COLO829 (cell line): ENCODE results near the gene SPC24.

ENCODE experiments used
- DNase-seq: peaks from one replicate; pipeline ENCODE4 v3.0.0; 2012; ENCODE audit warnings: low spot score

SPC24 gene

DNA sequence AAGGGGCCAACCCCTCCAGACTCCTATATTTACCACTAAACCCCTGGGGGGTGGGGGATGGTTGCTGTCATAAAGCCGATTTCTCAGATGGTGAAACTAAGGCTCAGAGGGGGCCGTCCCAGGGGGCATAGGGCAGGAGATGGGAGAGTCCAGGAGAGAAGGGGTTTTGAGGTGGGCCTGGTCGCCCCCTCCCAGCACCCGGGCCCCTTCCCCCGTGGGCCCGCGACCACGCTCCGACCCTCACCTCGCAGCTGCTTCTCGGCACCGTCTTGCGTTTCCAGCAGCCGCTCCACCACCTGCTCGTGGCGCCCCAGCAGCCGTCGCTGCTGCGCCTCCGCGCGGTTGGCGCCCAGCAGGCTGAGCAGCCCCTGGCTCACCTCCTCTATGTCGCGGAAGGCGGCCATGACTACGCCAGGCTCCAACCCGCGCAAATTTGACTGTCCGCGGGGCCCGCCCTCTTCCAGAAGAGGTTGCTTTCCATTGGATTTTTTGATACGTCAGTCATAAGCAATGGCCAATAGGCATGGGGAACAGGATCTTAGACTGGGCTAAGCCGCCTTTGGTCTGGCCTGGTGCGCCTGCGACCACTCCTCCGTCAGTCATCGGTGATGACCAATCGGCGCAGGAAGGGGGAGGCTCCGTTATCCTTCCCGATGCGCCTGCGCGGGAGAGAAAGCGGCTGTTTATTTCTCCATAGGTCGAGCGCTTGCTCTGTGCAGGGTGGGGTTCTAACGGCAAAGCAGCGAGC is at the start of gene SPC24:
TSS of gene SPC24 (minus strand) at position 410 of the 748 bp plus-strand sequence. CDS start at position 404, 6 bp downstream.
- peak; percentile 99 for DNase-seq

- peak; percentile 36 for DNase-seq
These were observed 49.4 kb upstream of the SPC24 start for GRCh38 chr19:11204943-11205349.

DNA sequence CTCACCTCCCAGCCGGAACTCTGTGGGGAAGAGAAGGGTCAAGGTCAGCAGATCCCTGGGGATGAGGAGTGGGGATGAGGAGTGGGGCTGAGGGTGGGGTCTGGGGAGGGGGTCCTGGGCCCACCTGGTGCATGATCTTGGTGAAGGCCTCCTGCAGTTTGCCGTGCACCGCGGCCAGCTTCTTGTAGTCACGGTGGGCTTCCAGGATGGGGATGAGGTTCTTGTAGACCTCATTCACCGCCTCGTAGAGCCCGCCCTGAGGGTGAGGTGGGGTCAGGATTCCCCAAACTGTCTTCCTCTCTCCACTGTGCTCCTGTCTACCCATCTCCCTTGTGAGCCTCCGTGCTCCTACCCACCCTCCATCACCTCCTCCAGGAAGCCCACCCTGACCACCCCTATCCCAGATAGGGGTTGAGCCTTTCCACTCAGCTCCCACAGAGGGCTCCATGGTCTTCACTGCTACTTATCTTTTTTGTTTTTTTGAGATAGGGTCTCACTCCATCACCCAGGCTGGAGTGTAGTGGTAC is 48.6 kb upstream of the SPC24 start:
- no peak for DNase-seq

DNA sequence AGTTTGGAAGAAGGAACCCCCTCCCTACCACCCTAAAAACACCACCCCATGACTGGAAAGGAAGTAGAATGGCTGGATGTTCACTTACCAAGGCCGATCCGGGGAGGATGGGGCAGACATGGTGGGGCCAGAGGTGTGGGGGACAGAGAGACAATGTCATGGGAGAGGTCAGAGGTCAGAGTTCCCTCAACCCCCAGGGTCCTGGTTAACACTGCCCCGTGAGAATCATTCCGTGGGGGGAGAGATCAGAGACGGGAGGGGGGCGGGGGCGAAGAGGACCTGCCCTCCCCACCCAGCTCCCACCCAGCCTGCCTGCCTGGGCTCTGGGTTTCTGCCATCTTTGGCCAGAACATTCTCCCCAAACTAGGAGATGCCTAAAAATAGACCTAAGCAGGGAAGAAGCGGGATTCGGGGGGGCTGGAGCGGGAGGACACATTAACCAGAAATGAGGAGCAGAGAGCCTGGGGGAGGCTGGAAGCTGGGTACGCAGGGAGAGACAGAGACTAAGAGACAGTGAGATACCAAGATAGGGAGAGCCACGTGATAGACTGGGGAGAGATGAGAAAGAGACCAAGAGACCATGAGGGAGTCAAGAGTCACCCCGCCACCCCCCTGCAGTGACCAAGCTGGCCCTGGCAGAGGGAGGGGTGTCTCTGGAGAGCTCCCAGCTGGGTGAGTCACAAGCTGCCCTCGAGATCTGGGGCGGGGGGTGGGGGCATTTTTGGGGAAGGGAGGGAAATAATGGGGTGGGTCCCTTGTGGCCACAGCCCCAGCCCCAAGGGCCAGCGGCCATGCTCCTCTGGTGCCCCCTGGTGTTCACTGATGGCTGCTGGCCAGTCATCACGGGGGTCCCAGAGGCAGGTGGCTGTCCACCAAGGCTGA is 47.9 kb upstream of the SPC24 start:
- DNase-seq = peak; percentile 51

DNA sequence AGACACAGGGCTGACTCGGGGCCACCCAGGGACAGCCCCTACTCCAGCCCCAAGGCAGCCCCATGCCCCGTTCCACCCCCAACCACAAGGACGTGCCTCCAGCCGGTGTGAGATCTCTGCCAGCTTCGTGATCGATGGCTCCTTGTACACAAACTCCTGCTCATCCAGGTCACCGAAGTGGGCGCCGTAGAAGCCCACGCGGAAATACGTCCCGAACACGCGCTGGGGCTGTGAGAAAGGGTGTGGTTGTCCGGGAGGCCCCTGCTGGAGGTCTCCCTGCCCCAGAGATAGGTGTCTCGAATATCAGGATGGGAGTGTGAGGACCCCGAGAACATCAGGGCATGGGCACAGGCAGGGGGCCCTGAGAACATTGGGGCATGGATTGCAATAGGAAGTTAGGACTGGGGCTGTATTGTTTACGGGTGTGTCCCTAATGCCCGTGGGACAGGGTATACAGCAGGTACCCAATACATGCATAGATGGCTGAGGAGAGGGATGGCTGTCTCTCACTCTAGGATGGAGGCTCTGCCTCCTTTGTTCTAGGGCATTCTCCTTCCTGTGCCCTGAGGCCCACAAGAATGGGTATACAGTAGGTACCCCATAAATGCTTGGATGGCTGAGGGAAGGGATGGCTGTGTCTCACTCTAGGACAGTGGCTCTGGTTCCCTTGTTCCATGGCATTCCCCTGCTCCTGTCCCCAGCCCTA is 47.1 kb upstream of the SPC24 start:
- no peak for DNase-seq

DNA sequence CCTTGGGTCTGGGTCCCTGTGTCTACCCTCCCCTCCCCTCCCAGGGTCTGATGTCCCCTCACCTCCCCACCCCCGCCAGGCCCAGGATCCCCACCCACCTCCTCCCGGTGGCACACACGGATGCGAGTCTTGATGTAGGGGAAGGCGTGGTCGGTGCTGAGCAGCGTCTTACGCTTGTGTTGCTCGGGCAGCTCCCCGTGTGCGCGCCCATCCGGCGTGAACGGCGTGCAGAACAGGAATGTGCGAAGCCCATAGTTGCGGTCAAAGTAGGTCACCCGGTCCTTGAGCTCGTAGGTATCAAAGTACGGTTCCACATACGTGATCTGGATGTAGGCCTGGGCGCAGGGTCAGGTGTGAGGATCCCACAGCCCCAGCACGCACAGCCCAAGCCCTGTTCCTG is 46.2 kb upstream of the SPC24 start:
- no peak for DNase-seq

GRCh38 chr19:11200931-11201330 is 45.3 kb upstream of the SPC24 start:
- DNase-seq = no peak

- DNase-seq = no peak
These were observed 44.5 kb upstream of the SPC24 start for GRCh38 chr19:11200015-11200574.

GRCh38 chr19:11199517-11199916 is 43.9 kb upstream of the SPC24 start:
- no peak for DNase-seq

DNA sequence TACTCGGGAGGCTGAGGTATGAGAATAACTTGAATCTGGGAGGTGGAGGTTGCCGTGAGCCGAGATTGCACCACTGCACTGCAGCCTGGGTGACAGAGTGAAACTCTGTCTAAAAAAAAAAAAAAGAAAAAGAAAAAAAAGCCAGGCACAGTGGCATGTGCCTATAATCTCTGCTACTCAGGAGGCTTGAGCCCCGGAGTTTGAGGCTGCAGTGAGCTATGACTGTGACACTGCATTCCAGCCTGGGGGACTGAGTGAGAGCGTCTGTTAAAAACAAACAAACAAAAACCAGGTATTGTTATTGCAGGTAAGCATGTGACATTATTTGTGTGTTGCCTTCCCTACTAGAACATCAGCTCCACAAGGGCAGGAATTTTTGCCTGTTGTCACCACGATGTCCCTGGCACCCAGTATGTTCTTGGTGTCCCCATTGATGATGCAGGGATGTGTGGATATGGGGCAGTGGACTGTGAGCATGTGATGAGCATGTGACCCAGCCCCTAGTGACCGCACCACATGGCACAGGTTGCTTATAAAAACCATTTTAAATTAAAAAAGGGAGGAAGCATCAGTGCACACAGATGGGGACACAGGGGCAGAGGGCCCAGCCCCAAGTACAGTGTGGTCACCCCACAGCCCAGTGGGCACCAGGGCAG is 43.3 kb upstream of the SPC24 start:
- no peak for DNase-seq

DNA sequence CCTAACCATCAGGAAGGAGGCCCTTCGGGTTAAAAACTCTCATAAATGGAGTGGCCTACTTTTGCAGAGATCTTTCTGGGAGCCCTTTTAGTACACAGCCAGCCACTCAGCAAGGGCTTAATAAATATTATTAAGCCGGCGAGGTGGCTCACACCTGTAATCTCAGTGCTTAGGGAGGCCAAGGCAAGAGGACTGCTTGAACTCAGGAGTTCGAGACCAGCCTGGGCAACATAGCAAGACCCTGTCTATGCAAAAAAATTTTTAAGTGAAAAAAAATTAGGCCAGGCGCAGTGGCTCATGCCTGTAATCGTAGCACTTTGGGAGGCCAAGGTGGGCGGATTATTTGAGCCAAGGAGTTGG is 42.6 kb upstream of the SPC24 start:
- DNase-seq = no peak

DNA sequence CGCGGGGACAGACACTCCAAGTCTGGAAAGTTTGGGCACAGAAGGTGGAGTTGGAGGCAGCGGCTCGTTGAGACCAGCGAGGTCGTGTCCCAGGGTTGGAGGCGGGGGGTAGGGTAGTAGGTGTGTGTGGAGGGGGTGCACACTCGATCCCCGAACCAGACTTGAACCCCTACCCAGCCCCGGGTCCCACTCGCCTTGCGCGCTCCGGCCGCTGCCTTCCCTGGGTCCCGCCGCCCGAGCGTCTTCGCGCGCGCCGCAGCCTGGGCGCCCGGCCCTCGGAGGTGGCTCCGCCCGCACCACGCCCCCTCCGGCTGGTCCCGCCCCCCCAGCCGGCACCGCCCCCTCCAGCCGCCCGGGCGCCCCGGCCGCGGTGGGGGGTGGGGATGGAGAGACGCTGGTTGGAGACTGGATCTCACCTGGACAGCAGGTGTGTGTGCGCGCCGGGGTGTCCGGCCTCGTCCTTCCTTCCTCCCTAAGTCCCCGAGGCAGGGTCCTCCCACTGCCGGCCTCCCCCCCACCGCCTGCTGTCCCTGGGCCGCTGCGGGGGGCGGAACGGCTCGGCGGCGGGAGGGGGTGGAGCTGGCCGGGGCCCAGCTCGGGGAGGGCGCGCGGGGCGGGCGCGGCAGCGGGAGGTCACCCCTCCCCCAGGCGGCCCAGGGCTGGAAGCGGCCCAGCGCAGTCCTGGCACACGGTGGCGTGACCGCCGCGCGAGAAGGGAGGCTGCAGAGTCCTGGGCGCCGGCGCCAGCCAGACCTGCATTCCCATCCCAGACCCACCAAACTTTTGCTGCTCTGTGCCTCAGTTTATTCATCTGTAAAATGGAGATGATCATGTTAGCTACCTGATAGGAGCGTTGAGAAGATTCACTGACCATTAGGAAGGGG is 42.0 kb upstream of the SPC24 start, which contains the start of gene KANK2:
TSS of gene KANK2 (minus strand) at position 255 of the 884 bp plus-strand sequence. CDS start 3,034 bp downstream, outside the sequence.
- peak; percentile 82 for DNase-seq

DNA sequence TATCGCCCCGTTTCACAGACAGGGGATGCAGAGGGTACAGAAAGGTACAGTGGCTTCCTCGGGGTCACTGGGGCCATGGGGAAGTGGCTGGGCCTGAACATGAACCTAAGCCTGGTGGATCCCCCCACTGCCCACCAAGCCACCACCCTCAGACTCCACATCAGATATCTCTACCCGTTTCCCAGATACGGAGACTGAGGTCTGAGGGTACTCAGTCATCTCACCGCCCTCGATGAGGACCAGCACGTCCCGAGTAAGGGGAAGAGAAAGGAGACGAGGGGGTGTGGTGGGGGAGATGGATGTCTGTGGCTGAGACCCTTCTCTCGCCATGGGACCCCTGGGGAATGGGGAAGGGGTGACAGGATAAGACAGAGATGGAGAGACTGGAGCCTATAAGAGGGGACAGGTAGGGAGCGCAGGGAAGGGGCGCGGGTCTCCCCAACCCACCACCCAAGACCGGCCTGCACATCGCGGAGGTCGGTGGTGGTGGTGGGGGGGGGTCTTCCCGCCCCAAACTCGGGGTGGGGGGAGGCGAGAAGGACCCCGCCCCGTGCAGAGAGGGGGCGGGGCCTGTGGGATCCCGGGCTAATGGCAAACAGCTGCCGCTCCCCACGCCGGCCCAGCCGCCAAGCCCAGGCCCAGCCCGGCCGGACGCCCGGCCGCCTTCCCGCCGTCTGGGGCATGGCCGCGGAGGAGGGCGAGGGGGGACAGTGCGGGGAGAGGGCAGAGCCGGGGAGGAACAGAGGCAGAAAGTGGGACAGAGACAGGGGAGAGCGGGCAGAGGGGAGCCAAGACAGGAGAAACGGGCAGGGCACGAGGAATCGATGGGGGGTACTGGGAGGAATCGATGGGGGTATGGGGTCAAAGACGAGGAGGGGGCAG is 41.1 kb upstream of the SPC24 start:
- DNase-seq = peak; percentile 62

GRCh38 chr19:11195681-11196080 is 40.1 kb upstream of the SPC24 start:
- no peak for DNase-seq

DNA sequence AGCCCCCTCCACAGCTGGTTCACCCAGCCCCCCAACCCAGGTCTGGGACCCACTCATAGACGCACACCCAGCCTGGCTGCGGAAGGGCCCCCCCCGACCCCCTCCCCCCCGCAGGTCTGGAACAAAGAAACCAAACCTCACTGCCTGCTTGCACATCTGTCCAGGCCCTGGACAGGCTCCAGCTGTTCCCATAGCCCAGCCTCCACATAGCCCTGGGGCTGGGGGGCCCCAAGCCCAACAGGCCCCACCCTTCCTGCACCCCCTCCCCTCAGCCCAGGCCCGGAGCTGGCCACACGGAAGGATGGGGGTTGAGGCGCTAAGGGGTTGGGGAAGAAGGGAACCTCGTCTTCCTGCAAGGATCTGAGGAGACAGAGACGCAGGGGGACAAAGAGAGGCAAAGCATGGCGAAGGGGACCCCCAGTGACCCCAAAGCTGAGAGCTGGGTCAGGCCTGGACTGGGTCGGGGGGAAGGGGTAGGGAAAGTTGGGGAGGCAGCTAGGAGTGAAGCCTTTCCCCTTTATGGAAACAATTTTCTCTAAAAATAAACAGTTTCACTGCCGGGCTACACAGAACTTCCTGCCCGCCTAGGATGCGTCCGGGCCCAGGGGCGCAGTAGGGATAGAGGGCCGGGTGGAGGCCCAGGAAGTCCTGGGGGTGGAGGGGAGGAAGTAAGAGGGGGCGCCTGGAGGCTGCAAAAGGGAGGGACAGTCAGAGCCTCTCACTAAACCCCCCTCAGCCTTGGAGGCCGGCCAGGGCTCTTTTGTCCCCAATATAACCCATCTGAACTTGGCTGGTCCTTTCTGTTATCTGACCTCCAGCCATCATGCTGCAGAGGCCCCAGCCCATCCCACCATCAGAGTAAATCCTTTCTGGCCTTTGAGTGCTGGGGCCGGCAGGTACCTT is 39.3 kb upstream of the SPC24 start:
- no peak for DNase-seq

- DNase-seq = no peak
These were observed 38.6 kb upstream of the SPC24 start for GRCh38 chr19:11194173-11194572.

DNA sequence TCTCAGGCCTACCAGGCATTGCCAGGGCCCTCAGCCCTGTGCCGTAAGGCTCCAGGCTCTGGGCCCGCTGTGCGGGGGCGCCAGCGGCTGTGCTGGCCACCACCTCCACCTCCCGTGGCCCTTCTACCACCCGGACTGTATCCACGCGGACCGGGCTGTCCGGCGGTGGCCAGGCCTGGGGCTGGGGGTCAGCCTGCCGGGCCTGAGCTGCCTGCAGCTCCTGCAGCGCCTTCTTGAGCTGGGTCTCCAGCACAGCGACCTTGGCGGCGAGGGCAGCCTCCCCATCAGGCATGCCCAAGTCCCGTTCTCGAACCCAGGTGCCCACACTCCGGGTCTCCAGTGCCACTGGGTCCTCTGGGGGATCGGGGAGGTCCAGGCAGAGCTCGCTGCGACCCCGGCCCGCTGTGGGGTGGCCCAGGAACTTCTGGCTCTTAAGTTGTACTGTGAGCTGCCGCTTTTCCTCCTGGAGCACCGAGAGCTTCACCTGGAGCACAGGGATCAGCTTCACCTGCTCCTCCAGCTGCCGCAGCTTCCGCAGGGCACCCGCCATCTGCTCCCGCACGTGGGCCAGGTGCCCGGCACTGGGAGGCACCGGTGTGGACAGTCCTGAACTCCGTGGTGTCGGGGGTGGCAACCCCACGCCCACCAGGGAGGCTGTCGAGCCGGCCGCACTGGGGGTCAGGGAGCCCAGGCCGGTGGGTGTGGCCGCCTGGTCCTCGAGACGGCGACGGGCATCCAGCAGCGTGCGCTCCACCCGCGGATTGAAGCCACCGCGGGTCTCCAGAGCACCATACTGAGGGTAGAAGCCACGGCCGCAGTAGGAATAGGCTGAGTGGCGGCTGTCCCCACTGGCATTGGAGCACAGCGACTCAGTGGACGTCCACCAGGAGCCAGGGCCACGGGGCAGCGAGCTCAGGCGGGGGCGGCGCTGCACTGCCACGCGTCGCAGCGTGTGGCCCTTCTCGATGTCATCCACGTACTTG is 37.7 kb upstream of the SPC24 start:
- DNase-seq = no peak
